GM19455 (cell line): ENCODE data around the gene WDR33.

Experiments
- ATAC-seq: cut with Tn5 transposase; IDR thresholded peaks from one replicate; pipeline ENCODE4 v1.9.1; 2021; ENCODE audit not compliant: unreplicated experiment

WDR33 gene

DNA sequence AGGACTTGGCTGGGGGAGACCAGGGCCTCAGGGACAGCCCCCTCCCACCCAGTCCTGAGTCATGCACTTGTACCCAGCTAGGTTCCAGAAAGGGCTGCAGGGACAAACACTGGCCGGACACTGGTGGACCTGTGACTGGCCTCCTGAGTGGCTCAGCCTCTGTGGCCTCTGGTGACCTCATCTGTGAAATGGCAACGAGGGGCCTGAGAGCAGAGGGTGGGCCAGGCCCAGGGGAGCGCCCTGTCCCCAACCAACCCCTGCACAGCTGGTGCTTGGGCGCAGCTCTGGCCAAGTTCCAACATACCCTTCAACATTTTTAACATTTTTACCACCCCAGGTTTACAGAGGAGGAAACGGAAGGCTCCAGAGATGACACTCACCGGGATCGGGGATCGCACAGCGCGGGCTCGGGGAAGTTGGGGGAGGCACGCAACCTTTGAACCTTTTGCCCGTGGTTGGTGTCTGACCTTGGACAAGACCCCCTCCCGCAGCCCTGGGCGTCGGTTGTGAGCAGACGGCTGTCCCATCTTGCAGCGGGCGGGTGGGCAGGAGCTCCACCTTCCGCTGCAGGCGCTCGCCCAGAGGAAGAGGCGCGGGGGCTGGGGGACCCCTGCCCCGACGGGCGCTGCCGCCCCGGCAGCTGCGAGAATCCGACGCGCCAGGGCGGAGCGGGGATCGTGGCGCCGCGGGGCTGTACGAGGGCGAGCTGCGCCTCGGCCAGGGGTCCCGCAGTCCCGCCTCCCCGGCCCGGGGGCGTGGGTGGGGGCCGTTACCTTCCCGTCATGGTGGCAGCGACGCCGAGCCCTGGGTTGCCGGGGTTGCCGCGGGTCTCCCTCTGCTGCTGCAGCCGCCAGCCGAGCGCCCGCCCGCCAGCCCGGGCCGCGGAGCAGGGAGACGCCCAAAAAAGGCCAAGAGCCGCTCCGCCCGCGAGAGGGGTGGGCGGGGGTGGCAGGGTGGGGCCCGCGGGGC, 136.4 kb downstream of the WDR33 start:
- no peak for ATAC-seq

GRCh38 chr2:127673291-127674069, 137.5 kb downstream of the WDR33 start:
- ATAC-seq, result no peak

- no peak for ATAC-seq
These were observed 138.4 kb downstream of the WDR33 start for GRCh38 chr2:127672341-127673224.

GRCh38 chr2:127671557-127672302, 139.2 kb downstream of the WDR33 start:
- ATAC-seq, result no peak

GRCh38 chr2:127670957-127671290, 140.0 kb downstream of the WDR33 start:
- no peak for ATAC-seq

DNA sequence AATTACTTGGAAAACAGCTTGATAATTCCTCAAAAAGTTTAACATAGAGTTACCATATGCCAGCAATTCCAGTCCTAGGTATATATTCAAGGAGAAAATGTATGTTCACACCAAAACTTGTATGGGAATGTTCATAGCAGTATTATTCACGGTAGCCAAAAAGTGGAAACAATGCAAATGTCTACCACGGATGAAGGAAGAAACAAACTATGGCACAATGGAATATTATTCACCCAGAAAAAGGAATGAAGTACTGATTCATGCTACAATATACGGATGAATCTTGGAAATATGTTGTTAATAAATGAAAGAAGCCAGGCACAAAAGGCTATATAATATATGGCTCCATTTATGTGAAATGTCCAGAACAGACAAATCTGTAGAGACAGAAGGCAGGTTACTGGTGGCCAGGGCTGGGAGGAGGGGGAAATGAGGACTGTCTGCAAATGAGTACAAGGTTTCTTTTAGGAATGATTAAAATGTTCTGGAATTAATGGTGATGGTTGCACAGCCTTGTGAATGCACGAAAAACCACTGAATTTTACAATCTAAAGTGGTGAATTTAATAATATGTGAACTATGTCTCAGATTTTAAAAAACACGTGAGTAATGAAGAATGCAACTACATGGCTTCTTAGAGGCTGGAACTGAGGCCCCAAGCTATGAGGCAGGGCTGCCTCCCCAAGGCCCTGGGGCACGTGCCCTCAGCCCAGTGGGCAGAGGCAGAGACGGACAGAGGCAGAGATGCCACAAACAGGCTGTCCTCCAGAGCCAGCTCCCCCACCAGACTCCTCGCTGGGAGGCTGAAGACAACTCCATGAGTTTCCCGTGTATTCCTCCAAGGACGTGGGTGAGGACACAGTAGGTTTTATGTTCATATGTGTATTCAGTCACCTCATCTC, 140.7 kb downstream of the WDR33 start:
- no peak for ATAC-seq

GRCh38 chr2:127669056-127669455, 141.9 kb downstream of the WDR33 start:
- ATAC-seq, result no peak

DNA sequence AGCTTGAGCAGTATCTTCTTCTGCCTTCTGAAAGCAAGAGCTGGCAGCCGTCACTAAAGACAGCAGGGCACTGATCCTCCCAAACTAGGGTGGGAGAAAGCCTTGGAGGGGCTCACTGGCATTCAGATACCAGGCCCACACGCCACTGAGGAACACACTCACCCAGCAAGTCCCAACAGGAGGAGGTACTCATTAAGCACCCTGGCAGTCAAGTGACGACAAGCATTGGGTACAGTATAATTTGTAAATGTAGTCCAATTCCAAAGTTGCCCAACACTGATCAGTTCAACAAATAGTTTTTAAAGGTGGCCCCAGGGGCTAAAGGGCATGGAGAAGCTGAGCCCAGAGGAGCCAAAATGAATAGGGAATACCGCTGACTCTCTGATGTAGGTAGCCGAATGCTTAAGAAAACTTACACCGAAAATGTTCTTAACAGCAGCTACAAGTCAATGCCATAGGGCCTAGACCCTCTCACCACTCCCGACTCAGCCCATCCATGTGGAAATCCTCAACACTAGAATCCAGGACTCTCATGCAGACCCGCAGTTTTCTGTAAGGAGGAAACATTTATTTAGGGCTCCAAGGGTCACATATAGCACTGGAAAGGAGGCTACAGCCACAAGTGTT, 145.6 kb downstream of the WDR33 start:
- no peak for ATAC-seq

- ATAC-seq, result no peak
These were observed 146.1 kb downstream of the WDR33 start for GRCh38 chr2:127664895-127665225.

DNA sequence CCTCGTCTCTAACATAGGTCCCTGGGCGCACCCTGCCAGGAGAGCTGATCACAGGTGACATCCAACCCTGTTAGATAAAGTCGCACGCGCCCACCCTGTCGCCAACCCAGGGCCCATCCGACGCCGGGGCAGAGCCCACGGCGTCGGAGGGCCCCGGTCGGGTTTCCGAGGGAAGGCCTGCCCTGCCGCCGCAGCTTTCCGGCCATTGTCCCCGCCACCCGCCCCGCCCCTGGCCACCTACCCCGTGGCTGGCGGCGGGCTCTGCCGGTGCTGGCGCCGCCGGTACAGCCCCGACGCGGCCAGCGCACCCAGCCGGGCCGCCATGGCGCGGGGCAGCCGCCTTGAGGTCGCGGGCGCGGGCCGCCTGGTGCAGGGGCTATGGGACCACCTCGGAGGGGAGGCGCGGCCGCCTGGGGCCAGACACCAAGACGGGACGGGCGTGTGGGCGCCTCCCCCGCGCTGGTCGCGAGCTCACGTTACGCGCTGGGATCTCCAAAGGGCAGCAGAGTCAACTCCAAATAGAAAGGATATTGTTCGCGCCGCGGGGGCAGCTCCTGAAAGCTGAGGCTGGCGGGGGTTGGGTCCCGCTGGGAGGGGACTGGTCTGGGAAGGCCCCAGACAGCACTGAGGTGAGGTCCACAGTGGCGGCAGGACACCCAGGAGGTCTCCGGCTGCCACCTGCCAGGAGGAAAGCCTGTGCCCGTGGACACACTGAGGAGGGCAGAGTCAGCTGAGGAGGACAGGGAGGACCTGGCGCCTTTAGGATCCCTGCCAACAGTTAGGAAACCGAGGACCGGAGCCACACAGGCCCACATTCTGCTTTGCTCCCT, 146.7 kb downstream of the WDR33 start:
- no peak for ATAC-seq

GRCh38 chr2:127663566-127664064, 147.4 kb downstream of the WDR33 start:
- no peak for ATAC-seq

DNA sequence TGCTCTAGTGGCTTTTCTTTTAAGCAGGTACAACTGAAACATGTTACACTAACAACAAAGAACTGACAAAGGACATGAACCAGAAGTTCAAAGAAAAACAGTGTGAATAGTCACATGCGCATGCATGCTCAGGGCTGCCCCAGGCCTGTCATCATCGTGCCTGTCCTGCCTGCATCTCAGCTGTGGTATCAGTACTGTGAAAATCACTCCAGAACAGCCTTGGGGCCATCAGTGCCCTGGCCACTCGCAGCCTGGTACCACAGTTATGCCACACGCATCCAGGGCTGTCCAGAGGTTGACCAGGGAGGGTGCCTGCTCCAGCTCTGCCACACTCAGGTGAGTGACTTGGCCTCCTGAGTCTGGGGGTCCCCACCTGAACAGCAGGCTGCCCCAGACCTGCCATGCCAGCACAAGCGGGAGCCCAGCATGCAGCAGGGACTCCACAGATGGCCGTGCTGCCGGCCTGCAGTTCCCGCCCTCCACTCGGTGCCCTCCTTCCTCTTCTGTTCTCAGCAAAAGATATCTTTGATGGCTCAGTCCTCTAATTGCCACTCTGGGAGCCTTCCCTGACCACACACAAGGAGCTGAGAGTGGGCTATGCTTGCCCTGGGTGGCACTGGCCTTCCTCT, 147.9 kb downstream of the WDR33 start:
- no peak for ATAC-seq

DNA sequence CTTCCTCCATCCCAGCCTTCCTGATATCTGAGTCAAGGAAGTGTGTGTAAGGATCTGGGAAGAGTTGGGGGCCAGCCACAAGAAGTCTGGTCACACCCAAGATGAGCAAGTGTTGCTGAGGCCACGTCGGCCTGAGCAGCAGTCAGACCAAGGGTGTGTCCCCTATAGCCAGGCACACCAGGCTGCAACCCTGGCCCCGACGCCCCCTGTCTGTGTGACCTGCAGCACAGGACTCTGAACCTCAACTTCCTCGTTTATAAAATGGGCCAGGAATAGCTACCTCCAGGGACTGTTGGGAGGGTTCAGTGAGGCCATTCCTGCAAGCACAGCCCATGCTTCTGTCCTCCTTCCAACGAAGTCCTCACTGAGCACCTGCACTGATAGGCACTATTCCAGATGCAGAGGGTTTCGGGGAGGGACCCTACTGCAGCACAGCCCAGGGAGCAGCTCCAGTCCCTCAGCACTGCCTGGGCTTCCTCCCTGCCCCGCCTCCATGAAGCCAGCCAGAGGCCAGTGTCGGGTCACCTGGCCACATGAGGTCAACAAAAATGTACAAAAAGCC, 148.9 kb downstream of the WDR33 start:
- ATAC-seq, result no peak

GRCh38 chr2:127661072-127661649, 149.8 kb downstream of the WDR33 start:
- no peak for ATAC-seq

- no peak for ATAC-seq
These were observed 150.7 kb downstream of the WDR33 start for GRCh38 chr2:127660291-127660578.

DNA sequence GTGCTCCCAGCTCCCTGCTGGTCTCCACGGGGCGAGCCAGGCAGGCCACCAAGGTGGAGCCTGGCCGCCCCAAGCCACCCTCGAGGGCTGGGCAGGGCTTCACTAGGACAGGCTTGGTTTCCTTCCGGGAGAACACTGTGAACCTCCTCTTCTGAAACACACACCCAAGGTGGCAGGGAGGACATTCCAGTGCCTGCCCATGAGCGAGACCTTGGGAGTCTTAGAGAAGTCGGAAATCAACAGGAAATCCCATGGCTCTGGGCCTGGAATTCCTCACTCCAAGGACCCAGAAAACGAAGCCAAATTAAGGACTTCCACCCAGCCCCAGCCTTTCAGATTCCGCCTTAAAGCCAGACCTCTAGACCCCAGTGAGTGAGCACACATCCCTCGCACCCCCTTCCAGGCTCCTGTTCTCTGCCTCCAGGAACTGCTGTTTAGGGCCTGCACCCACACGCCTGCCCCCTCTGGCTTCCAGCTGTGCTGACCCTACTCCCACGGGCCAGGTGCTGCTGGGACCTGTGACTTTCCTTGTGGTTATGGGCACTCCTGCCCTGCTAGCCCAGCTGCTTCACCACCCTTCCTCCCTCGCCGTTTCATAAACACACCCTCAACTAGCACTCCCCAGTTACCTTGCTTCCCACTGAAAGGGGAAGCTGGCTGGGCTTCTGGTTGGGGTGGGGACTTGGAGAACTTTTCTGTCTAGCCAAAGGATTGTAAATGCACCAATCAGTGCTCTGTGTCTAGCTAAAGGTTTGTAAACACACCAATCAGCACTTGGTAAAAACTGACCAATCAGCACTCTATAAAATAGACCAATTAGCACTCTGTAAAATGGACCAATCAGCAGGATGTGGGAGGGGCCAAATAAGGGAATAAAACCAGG, 151.3 kb downstream of the WDR33 start:
- no peak for ATAC-seq
